ENCODE measurements around the gene ASGR1. TPM values are rescaled to one million over a fixed set of nuclear protein-coding genes. Genes with fewer than 3 reads are reported as not detected.
A peak's percentile ranks its signal among the peaks of the same experiment; 100 is the strongest.

Gene ASGR1
- polyA plus RNA-seq (ENCODE audit: insufficient read length) = 2.3 TPM

GRCh38 chr17:7179317-7180254 lies at the start of gene ASGR1:
Gene ASGR1 (minus strand): TSS chr17:7179370. CDS start chr17:7178563, 807 bp downstream.
- DNase-seq (ENCODE audit: low read depth) = no peak

- DNase-seq (ENCODE audit: low read depth) = no peak
Measured at GRCh38 chr17:7228920-7229319, 49.8 kb upstream of the ASGR1 start.

- DNase-seq (ENCODE audit: low read depth) = no peak
Measured at GRCh38 chr17:7226721-7227710, 47.8 kb upstream of the ASGR1 start.

GRCh38 chr17:7225711-7226331 lies 46.7 kb upstream of the ASGR1 start:
- no peak for DNase-seq (ENCODE audit: low read depth)

GRCh38 chr17:7224661-7225111 lies 45.5 kb upstream of the ASGR1 start:
- no peak for DNase-seq (ENCODE audit: low read depth)

GRCh38 chr17:7224110-7224509 lies 44.9 kb upstream of the ASGR1 start:
- DNase-seq (ENCODE audit: low read depth) = no peak

- DNase-seq (ENCODE audit: low read depth) = no peak
Measured at GRCh38 chr17:7223375-7223774, 44.2 kb upstream of the ASGR1 start.

- DNase-seq (ENCODE audit: low read depth) = no peak
Measured at GRCh38 chr17:7222972-7223292, 43.8 kb upstream of the ASGR1 start.

- no peak for DNase-seq (ENCODE audit: low read depth)
Measured at GRCh38 chr17:7222093-7222971, 43.2 kb upstream of the ASGR1 start.

- no peak for DNase-seq (ENCODE audit: low read depth)
Measured at GRCh38 chr17:7221278-7222092, 42.3 kb upstream of the ASGR1 start.

GRCh38 chr17:7220593-7221277 lies 41.6 kb upstream of the ASGR1 start:
- no peak for DNase-seq (ENCODE audit: low read depth)

GRCh38 chr17:7219812-7220592 lies 40.8 kb upstream of the ASGR1 start, which contains the start of the genes ACADVL and DLG4:
Gene ACADVL (plus strand): TSS chr17:7219938. CDS start chr17:7219985, 47 bp downstream.
Gene DLG4 (minus strand): TSS chr17:7219836.
- peak; percentile 70 for DNase-seq (ENCODE audit: low read depth)

- no peak for DNase-seq (ENCODE audit: low read depth)
Measured at GRCh38 chr17:7219229-7219811, 40.1 kb upstream of the ASGR1 start.

- DNase-seq (ENCODE audit: low read depth) = no peak
Measured at GRCh38 chr17:7218758-7219157, 39.6 kb upstream of the ASGR1 start.

GRCh38 chr17:7218166-7218565 lies 39.0 kb upstream of the ASGR1 start:
- DNase-seq (ENCODE audit: low read depth) = no peak

- no peak for DNase-seq (ENCODE audit: low read depth)
Measured at GRCh38 chr17:7217113-7217987, 38.2 kb upstream of the ASGR1 start.

Measured in forelimb muscle (tissue), 1 donor.